HG03571 (cell line): ENCODE measurements around the gene RPH3AL.
"Not testable (repeated sequence)": the region's sequence is repeated elsewhere in the genome, so short reads cannot be mapped to it uniquely, and the experiment has no call there.

Experiments used
- ATAC-seq: cut with Tn5 transposase; IDR thresholded peaks from one replicate; pipeline ENCODE4 v1.9.1; 2021; ENCODE audit not compliant: unreplicated experiment

Gene RPH3AL

GRCh38 chr17:227946-228615, 124.5 kb downstream of the RPH3AL start:
- no peak for ATAC-seq

GRCh38 chr17:227078-227945, 125.3 kb downstream of the RPH3AL start:
- ATAC-seq, result no peak

- ATAC-seq, result no peak
Observed at GRCh38 chr17:226108-227077, 126.2 kb downstream of the RPH3AL start.

GRCh38 chr17:225551-225950, 127.1 kb downstream of the RPH3AL start:
- ATAC-seq, result no peak

- ATAC-seq, result not testable (repeated sequence)
Observed at GRCh38 chr17:224576-224975, 128.0 kb downstream of the RPH3AL start.

GRCh38 chr17:223723-224471, 128.7 kb downstream of the RPH3AL start:
- ATAC-seq, result no peak

- no peak for ATAC-seq
Observed at GRCh38 chr17:222172-222571, 130.4 kb downstream of the RPH3AL start.

GRCh38 chr17:219696-220095, 132.9 kb downstream of the RPH3AL start:
- no peak for ATAC-seq

- ATAC-seq, result no peak
Observed at GRCh38 chr17:218432-219110, 134.0 kb downstream of the RPH3AL start.

- no peak for ATAC-seq
Observed at GRCh38 chr17:216625-217024, 136.0 kb downstream of the RPH3AL start.

- ATAC-seq, result not testable (repeated sequence)
Observed at GRCh38 chr17:215563-216478, 136.8 kb downstream of the RPH3AL start.

- ATAC-seq, result no peak
Observed at GRCh38 chr17:214881-215331, 137.7 kb downstream of the RPH3AL start.

- ATAC-seq, result no peak
Observed at GRCh38 chr17:213286-214105, 139.1 kb downstream of the RPH3AL start.

GRCh38 chr17:210402-210801, 142.2 kb downstream of the RPH3AL start:
- no peak for ATAC-seq

- no peak for ATAC-seq
Observed at GRCh38 chr17:208429-208828, 144.2 kb downstream of the RPH3AL start.

- ATAC-seq, result no peak
Observed at GRCh38 chr17:207775-208174, 144.8 kb downstream of the RPH3AL start.

GRCh38 chr17:206941-207560, 145.6 kb downstream of the RPH3AL start:
- ATAC-seq, result no peak
